Measurements from ENCODE around the gene IGIP.

Gene IGIP

GRCh38 chr5:140125637-140126036 is at the start of gene IGIP:
Gene IGIP (plus strand): TSS chr5:140125937. CDS start chr5:140128477, 2,540 bp downstream.
- no peak for DNase-seq

GRCh38 chr5:140076142-140076541 is 49.6 kb upstream of the IGIP start:
- DNase-seq, result no peak

GRCh38 chr5:140076788-140077187 is 48.9 kb upstream of the IGIP start:
- DNase-seq, result no peak

GRCh38 chr5:140083120-140083519 is 42.6 kb upstream of the IGIP start:
- DNase-seq, result no peak

- DNase-seq, result no peak
Measured at GRCh38 chr5:140083650-140084049, 42.1 kb upstream of the IGIP start.

- DNase-seq, result no peak
Measured at GRCh38 chr5:140084541-140084940, 41.2 kb upstream of the IGIP start.

GRCh38 chr5:140090251-140090650 is 35.5 kb upstream of the IGIP start:
- no peak for DNase-seq

GRCh38 chr5:140093179-140093578 is 32.6 kb upstream of the IGIP start:
- DNase-seq, result no peak

- no peak for DNase-seq
Measured at GRCh38 chr5:140093866-140094265, 31.9 kb upstream of the IGIP start.

GRCh38 chr5:140094889-140095288 is 30.8 kb upstream of the IGIP start:
- no peak for DNase-seq

GRCh38 chr5:140101179-140101578 is 24.6 kb upstream of the IGIP start:
- no peak for DNase-seq

- no peak for DNase-seq
Measured at GRCh38 chr5:140103154-140103553, 22.6 kb upstream of the IGIP start.

- DNase-seq, result no peak
Measured at GRCh38 chr5:140104100-140104499, 21.6 kb upstream of the IGIP start.

GRCh38 chr5:140106101-140106500 is 19.6 kb upstream of the IGIP start:
- DNase-seq, result no peak

- DNase-seq, result no peak
Measured at GRCh38 chr5:140106805-140107311, 18.9 kb upstream of the IGIP start.

GRCh38 chr5:140107312-140108092 is 18.2 kb upstream of the IGIP start:
- DNase-seq, result peak; percentile 83

- no peak for DNase-seq
Measured at GRCh38 chr5:140108093-140109017, 17.4 kb upstream of the IGIP start.

GRCh38 chr5:140109018-140109758 is 16.5 kb upstream of the IGIP start:
- DNase-seq, result no peak

GRCh38 chr5:140109759-140110645 is 15.7 kb upstream of the IGIP start:
- no peak for DNase-seq

- no peak for DNase-seq
Measured at GRCh38 chr5:140110646-140110957, 15.1 kb upstream of the IGIP start.

GRCh38 chr5:140111011-140111858 is 14.5 kb upstream of the IGIP start:
- DNase-seq, result no peak
